DMS 273 treated with DMSO at 0.1 percent for 48 hours (cell line): ENCODE measurements around the gene NPM3.

Source experiments
- DNase-seq: peaks from one replicate; lab custom pipeline; 2025; lab: John Stamatoyannopoulos, UW

The NPM3 gene

GRCh38 chr10:101774589-101775272, 8.5 kb downstream of the NPM3 start:
- no peak for DNase-seq

- no peak for DNase-seq
Observed at GRCh38 chr10:101773923-101774588, 9.2 kb downstream of the NPM3 start.

DNA sequence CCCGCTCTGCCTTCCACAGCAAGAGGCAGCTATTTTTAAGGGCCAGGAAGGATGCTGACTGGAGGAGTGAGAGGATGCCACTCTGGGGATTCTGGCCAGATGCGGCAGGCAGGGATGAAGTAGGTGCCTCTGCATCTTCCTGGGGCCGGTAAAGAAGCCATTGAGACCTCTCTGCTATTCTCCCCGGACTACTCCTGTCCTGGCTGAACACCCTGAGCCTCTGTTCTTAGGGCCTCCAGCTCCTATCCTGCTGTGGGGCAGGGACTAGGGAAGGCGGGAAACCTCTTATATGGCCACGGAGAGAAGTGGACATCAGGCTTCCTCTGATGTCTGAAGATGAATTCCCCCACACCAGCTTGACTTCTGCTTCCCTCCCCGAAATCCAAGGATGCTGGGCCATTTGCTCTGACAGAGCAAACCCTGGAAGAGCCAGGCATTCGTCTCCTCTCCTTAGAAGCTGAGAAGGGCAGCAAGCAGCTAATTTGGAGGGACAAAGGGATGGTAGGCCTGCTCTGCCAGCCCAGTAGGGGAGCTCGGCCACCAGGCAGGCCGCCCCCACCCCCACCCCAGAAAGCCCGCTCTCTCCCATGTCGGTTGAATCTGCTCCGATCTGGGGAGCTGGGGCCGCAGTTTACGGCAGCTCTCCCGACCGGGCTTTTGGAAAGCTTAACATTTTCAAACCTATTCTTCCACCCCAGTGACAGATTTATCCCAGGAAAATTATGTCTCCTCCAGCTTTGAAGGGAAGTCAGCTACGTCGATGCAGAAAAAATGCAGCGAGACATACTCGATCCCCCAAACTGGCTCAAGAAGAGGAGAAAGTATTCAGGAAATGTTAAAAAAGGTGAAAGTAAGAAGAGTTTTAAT, 10.1 kb downstream of the NPM3 start:
- DNase-seq = no peak

GRCh38 chr10:101772017-101772894, 11.0 kb downstream of the NPM3 start:
- DNase-seq = no peak

DNA sequence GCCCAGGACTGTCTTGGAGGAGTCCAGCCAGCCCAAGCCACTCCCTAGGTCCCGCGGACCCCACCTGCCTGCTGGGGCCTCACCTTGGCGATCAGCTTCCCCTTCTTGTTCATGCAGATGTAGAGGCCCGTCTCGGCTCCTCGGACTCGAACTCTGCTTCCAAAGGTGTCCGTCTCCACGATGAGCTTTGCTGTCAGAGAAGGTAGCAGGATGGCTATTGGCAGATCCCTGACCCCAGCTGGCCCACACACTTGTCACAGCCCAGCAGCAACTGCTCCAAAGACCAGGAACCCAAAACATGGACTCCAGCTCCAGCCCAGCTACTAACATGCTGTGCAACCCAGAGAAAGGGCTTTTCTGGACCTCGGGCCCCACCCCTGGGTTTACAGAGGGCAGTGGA, 11.9 kb downstream of the NPM3 start:
- no peak for DNase-seq

- no peak for DNase-seq
Observed at GRCh38 chr10:101770331-101771215, 12.7 kb downstream of the NPM3 start.

DNA sequence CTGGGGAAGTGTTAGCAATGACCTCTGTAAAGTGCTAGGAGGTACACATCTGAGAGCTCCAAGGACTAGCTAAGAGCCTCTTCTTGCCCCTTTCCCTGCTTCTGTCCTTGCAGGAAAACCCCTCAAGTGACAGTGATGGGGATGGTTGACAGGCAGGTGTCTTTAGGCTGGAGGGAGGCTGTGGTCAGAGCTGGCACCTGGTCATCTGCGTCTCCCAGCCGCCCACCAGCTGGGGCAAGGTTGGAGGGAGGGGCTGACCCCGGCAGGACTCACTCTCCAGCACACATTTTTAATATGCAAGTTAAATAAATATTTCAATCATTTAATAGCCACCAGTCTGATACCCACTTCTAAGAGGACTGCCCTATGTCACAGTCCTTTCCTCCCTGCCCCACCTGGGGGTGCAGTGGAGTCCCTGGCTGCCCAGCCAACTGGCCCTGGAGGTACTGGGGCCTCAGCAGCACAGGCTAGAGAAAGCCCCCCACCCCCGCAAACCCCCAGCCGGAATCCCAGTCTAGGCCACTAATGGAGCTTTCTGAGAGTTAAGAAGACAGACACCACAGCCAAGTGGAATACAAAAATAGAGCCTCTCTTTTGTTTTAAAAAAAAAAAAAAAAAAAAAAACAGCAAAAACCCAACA, 13.6 kb downstream of the NPM3 start:
- no peak for DNase-seq

GRCh38 chr10:101768791-101769170, 14.5 kb downstream of the NPM3 start:
- no peak for DNase-seq

DNA sequence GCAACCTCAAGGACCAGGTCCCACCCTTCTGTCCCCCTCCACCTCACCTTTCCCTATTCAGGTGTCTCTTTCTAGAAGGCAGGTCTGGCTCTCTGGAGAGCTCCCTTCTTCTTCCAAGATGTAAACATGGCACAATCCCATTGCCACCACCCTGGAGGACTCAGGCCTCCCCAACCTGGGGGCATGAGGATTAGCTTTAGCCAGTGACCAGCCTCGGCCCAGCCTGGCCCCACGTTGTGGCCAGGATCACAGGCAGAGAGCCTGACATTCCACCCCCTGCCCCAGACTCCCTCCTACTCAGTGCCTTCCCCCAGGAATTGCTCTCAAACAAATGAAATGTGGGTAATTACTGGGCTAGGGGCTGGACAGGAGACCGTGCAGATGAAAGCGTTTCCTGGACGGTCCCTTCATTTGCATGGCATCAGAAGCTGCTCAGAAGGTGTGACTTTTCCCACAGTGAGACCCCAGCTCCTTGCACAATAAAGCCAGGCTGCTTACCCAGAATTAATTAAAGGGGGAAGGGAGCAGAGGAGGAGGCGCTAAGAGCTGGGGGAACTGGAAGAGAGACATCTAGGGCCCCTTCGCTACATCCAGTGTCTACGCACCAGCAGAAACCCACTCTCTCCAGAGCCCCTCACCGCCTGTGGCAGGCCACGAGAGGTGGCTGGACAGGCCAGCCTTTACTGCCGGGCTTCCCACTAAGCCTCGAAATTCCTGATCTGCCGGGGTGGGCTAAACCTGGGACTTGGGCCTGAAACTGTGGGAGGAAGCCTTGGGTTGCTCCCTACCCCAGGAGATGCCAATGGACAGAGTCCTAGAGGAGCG, 15.1 kb downstream of the NPM3 start:
- no peak for DNase-seq

DNA sequence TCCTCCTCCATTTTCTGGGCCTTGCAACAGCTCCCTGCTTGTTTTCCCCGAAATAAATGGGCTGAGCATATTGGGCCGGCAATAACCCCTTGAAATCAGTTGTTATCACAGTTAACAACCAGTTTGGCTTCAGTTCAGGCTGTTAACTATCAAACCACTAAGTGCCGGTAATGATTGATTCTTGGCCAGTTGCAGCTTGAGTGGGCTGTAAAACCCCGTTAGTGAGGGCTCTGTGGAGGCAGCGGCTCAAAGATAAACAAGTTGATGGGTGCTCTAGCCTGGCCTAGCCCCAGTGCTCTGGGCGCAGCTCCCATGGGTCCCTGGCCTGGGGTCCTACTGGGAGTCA, 15.7 kb downstream of the NPM3 start:
- no peak for DNase-seq

DNA sequence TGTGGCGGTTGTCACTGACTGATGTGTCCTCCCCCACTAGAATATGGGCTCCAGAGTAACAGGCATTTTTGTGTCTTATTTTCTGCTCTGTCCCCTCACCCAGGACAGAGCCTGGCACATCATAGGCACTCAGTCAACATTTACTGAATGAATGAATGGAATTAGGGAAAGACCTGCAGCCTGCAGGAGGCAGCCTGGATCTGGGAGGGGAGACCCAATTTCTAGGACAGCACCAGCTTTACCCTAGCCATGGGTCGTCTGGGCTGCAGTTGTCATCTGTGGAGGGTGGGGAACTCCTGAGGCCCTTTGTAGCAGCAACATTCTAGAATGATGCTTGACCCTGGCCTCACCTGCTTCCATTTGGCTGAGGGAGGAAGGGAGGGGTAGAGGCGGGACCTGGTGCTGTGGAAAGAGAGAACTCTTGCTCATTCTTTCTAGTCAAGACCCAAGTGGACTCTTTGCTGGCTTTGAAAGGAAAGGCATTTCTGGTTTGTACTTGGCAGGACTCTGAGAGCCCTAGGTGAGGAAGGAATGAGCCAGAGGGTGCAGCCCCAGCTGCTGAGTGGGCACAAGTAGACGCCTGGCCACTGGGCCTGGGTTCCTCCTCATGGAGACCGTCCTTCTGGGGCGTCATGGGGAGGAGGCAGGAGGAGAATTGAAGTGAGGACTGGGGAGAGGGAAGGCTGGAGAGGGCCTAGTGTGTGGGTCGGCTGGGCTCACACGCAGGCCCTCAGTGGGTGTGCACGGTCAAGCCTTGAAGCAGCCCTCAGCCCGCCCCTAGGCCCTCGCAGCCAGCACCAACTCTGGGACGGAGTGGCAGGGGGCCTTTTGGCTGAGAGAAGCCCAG, 16.3 kb downstream of the NPM3 start:
- DNase-seq = no peak

DNA sequence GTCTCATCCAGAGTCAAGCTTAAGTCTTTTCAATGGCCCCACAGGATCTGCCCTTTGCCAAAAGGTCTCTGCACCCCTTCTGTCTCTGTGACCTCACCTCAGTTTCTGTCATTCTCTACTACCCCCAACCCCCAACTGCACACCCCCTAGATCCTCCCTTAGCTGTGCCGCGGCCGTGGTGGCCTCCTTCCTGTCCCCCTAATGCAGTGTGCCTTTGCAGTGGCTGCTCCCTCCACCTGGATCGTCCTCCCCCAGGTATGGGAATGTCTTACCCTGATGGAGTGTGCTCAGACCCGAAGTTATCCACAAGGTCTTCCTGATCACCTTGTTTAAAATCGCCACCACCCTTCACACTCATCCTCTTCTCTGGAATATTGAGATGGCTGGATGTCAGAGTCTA, 16.9 kb downstream of the NPM3 start:
- DNase-seq = no peak

DNA sequence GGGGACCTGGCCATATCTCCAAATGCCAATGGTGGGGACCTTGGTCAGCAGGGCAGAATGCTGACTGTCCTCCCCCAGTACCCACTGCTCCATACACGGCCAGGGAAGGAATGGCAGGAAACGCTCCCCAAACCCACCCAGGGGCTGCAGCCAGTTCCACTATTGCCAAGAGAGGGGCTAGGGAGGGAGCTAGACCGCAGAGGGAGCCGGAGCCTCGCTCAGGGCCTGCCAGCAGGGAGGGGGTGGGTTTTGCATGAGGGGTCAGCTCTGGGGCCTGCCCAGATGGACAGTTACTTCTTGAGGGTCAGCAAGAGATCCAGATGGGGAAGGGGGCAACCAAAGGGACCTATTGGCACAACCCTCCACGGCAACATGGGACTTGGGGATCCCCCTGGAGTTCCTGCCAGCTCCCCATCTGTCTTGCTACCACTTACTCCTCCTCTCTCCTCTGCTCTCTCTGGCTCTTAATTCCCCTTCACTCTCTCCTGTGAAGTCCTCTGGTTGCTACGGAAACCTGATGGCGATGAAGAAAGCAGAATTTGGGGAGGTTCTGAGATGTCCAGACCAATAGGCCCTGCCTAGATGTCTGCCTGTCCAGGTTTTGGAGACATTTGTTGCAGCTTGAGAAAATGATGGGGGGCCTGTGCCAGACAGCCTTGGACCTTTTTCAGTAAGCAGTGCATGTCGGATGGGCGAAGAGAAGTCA, 20.0 kb downstream of the NPM3 start:
- DNase-seq = no peak

GRCh38 chr10:101762736-101763135, 20.5 kb downstream of the NPM3 start:
- no peak for DNase-seq

DNA sequence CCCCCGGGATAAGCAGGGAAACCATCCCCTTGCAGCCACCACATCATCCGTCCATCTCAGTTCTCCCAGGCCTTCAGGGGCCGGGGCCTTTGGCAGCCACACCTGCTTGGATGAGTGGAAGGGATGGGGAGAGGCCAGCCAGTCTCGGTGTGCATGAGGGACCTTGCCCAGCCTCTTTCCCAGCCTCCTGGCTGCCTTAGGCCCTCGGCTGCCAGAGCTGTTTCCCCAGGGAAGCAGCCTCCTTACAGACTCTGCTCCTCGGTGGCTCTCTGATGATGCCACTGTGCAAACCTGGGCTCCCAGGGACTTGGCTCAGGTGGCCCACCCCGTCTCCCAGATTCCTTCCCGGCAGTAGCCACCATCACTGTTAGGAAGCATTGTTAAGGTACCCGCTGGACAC, 22.0 kb downstream of the NPM3 start:
- DNase-seq = no peak

GRCh38 chr10:101760510-101760909, 22.7 kb downstream of the NPM3 start:
- DNase-seq = no peak

- DNase-seq = no peak
Observed at GRCh38 chr10:101759309-101760247, 23.7 kb downstream of the NPM3 start.
